DMS153 (cell line): ENCODE data around the gene AK8.

ENCODE experiments used
- DNase-seq: peaks from one replicate; lab custom pipeline; 2025; lab: John Stamatoyannopoulos, UW

AK8 gene

DNA sequence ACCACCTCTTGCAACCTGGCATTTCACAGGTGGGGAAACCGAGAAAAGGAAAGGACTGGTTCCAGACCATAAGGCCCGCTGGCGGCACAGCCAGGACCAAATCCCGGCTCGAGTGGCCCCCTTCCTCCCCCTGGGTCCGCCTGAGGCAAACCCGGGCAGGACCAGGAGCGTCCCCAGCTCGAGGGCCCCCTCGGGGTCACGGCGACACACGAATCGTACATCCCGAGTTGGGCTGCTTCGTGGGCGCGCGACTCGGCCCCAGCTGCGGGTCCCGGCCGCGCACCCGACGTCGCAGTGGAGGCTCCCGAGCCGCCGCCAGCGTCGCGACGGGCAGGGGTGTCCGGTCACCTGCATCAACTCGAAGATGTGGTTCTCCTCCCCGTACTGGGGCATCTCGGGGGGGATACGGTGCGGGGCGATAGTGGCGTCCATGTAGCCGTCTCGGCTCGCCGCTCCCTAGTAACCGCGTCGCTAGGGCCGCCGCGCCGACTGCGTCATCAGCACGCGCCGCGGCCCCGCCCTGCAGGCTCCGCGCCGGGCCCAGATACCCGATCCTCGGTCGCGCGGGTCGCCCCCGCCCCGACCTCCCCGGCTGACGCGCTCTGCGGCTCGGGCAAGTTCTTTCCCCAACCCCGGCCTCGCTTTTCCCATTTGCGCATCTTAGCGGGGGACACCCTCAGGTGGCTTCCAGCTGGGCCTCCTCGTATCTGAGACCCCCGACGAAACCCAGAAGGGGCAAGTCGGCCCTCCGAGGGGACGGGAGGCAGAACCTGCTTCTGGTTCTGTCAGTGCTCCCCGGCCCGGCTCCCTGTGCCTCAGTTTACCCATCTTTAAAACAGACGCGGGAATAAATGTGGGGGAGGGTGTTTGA lies at the start of gene AK8:
AK8 (minus strand) TSS at position 461 of the 871 bp plus-strand sequence; CDS start at position 432, 29 bp downstream.
- peak; percentile 27 for DNase-seq

DNA sequence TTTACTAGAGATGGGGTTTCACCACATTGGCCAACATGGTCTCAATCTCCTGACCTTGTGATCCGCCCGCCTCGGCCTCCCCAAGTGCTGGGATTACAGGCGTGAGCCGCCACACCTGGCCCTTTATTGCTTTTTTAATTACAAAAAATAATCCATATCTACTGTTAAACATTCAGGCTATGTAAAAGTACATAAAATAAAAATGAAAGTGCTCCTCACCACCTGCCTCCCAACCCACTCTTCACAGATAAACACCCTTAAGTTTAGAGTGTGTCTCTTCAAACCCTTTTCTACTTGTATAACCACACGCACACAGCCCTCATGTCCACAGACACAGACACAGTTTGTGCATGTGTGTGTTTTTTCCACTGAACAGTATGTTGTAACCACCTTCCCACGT lies 49.6 kb upstream of the AK8 start:
- no peak for DNase-seq

- no peak for DNase-seq
These were observed 45.3 kb upstream of the AK8 start for GRCh38 chr9:132923346-132923902.

GRCh38 chr9:132919614-132920268 lies 41.7 kb upstream of the AK8 start:
- no peak for DNase-seq

GRCh38 chr9:132914924-132915323 lies 36.8 kb upstream of the AK8 start:
- no peak for DNase-seq

DNA sequence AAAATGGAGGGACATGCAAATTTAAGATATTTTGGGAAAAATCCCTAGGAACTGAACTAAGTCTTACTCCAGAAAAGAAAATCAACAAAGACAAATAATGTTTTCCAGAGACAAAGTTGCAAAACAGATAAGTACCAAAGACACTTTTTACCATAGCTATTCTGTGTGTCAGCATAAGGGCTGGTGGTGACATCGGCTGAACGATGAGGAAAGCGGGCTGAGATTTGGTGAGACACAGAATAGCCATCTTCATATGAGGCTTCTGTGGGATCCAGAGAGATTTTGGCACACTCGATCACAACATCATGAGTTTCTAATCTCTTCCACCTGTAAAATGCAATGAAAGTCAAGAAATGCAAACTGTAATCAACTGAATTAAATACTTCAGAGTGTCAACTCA lies 34.0 kb upstream of the AK8 start:
- no peak for DNase-seq

GRCh38 chr9:132910376-132910775 lies 32.3 kb upstream of the AK8 start:
- DNase-seq, result no peak

GRCh38 chr9:132909311-132909710 lies 31.2 kb upstream of the AK8 start:
- no peak for DNase-seq

GRCh38 chr9:132908635-132909034 lies 30.6 kb upstream of the AK8 start:
- no peak for DNase-seq

DNA sequence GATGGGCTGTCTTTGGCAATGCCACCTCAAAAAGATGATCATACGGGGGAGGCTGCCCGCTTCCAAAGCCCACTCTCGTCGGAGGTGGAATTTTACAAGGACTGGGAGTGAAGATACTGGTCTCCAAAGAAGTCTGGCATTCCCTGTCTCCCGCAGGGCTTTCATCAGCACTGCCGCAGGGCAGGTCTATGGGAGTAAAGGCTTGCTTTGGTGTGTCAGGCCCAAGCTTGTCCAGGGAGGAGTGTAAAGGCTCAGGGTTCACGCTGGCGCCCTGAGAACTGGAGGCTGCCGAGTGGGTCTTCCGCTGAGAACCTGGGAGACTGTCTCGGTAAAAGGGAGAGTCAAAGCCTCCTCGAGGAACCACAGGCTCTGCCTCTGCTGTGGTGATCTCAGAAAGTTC lies 27.6 kb upstream of the AK8 start:
- no peak for DNase-seq

- DNase-seq, result no peak
These were observed 25.7 kb upstream of the AK8 start for GRCh38 chr9:132903574-132904492.

GRCh38 chr9:132901858-132902831 lies 24.1 kb upstream of the AK8 start:
- DNase-seq, result peak; percentile 46

- DNase-seq, result no peak
These were observed 20.0 kb upstream of the AK8 start for GRCh38 chr9:132898051-132898450.

DNA sequence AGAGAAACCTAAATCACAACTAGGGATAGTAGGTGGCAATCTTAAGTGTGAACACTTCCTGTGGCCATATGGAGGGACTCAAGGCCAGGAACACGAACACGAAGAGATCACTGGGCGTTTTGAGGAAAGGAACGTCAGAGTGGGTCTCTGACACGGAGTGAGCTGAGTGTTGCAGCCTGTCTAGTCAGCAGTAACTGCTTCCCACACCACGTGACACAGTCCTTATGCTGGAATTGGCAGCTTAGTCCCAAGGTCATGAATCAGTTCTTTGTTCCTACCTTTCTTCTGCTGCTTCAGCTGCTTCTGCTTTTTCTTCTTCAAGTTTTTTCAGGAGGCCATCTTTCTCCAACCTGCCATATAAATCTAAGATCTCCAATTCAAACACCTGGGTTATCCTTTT lies 18.8 kb upstream of the AK8 start:
- no peak for DNase-seq

- DNase-seq, result no peak
These were observed 18.2 kb upstream of the AK8 start for GRCh38 chr9:132896264-132896663.

DNA sequence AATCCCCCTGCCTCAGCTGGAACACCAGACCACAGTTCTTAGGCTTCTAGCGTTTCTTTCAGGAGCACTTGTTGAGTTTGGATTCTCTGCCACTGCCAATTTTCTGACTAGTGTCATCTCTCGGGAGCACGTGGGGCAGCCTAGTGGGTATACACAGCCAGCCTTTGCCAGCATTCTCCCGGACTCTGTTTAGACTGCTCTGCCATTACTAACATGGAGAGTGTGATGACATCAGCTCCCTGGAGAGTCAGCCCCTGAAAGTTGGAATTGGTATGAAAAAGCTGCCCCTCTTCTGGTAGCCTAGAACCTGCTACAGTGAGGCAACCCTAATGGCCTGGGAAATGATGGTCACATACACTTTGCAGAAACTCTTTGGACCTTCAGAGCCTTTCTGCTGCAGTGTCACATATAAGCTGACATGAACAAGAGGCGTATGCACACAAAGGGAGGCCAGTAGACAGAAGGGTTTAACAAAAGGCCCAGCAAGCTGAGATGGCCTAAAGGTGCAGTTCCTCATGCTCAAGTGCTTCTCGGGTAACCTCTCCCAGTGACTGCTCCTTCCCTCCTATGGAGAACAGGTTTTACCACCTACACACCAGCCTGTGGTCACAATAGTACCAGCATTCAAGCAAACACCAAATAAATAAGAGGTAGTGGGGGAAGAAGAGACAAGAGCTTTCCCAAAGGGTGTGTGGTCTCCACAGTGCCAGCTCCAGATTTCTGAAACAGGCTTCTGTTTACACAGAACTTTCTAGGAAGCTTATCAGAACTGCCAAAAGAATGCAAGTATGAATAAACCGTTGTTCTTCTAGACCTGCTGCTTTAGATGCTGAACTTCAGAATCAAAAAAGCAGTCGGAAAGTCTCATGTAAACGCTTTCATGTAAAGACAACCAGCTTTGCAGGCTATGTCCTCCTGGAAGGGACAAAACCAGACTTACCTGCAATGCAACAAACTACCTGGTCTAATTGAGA lies 17.1 kb upstream of the AK8 start:
- peak; percentile 34 for DNase-seq

GRCh38 chr9:132894346-132894745 lies 16.3 kb upstream of the AK8 start:
- peak; percentile 34 for DNase-seq

- DNase-seq, result no peak
These were observed 14.3 kb upstream of the AK8 start for GRCh38 chr9:132892400-132892799.

DNA sequence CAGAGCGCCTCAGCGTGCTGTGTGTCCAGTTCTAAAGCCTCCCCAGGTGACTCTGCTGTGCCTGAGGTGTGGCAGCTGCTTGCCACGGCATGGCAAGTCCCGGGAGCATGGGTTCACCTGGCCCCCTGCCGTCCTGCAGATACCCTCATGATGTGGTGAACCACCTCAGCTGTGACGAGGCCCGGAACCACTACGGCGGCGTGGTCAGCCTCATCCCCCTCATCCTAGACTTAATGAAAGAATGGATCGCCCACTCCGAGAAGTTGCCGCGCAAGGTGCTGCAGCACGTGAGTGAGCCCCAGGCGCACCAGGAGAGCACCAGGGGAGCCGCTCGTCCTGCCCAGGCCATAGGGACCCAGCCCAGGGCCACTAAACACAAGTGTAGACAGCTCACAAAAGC lies 10.1 kb upstream of the AK8 start:
- DNase-seq, result no peak
